ENCODE measurements around the gene ADCY2. TPM values are rescaled to one million over a fixed set of nuclear protein-coding genes. Genes with fewer than 3 reads are reported as not detected.
A peak's percentile ranks its signal among the peaks of the same experiment; 100 is the strongest.

Gene ADCY2
- total and polyA plus RNA-seq, 9 donors: 4.0 to 22.8 (median 8.3) TPM

DNA sequence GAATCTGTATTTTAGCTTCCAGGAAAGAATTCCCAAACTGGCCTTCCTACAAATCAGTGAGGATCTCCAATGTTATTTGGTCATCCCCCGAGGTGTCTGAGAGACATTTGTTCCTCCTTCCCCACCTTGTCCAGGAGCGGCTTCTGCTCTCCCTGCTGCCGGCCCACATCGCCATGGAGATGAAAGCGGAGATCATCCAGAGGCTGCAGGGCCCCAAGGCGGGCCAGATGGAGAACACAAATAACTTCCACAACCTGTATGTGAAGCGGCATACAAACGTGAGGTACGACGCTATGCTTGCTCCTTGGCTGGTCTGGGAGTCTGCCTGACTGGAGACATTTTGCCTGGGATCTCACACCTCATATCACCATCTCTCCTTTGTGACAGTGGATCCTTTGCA, 294.6 kb downstream of the ADCY2 start:
- no peak for DNase-seq
- no peaks in the 10 kb centered on the region for H3K4me1 ChIP-seq (ENCODE audit: insufficient read depth)

DNA sequence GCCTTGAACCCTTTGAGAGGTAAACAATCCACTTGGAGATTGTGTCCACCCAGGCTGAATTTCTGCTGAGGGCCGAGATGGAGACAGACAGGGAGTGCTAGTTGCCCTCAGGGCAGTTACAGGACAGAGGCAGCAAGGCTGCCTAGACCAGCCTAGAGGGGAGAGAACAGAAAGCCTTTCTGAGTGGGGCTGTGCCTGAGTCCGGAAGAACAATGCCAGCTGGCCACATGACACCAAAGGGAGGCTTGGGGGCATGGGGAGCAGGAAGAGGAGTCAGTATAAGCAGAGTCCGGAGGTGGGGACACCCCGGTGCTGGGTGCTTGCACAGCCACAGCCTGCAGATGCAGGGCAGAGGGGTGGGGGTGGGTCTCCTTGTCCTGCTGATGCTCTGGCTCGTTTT, 309.3 kb downstream of the ADCY2 start:
- intact Hi-C loops (cut with DNase I): no loop called here
- peak in 4 of 5 donors; percentile 13 to 42 (median 32) for DNase-seq
- Histone ChIP-seq H3K27me3 (no peaks in the 10 kb centered on the region), H3K9me3 (no peaks in the 10 kb centered on the region), H3K4me3 (no peak overlapping the region), H3K27ac (peak overlapping the region in 1 of 2 donors; percentile 3), H3K4me1 (ENCODE audit: insufficient read depth) (peaks cover 11% of the 10 kb centered on the region), H3K36me3 (no peaks in the 10 kb centered on the region)
- WGBS, 3 donors: 11 to 29% (median 14%) methylated on average over 5 of the region's 5 CpGs
- TF ChIP-seq POLR2A (IDR thresholded peaks at IDR 0.05) (no peak), EP300 (IDR thresholded peaks at IDR 0.05) (no peak)
- TF ChIP-seq, protein P1, sequence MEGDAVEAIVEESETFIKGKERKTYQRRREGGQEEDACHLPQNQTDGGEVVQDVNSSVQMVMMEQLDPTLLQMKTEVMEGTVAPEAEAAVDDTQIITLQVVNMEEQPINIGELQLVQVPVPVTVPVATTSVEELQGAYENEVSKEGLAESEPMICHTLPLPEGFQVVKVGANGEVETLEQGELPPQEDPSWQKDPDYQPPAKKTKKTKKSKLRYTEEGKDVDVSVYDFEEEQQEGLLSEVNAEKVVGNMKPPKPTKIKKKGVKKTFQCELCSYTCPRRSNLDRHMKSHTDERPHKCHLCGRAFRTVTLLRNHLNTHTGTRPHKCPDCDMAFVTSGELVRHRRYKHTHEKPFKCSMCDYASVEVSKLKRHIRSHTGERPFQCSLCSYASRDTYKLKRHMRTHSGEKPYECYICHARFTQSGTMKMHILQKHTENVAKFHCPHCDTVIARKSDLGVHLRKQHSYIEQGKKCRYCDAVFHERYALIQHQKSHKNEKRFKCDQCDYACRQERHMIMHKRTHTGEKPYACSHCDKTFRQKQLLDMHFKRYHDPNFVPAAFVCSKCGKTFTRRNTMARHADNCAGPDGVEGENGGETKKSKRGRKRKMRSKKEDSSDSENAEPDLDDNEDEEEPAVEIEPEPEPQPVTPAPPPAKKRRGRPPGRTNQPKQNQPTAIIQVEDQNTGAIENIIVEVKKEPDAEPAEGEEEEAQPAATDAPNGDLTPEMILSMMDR (IDR thresholded peaks at IDR 0.05): no peak

More for the DNA sequence above, 294.6 kb downstream of the ADCY2 start:
- Histone ChIP-seq H3K9me3 (no peaks in the 10 kb centered on the region), H3K4me3 (no peak overlapping the region), H3K27me3 (no peaks in the 10 kb centered on the region), H3K27ac (no peak overlapping the region), H3K36me3 (no peaks in the 10 kb centered on the region)
- TF ChIP-seq, protein P1 (IDR thresholded peaks at IDR 0.05): no peak
- no peak for TF ChIP-seq EP300 (IDR thresholded peaks at IDR 0.05)
- TF ChIP-seq POLR2A (IDR thresholded peaks at IDR 0.05): no peak
- WGBS, 3 donors: 67 to 74% (median 74%) methylated on average over 10 of the region's 10 CpGs
- intact Hi-C loops (cut with DNase I): no loop called here

DNA sequence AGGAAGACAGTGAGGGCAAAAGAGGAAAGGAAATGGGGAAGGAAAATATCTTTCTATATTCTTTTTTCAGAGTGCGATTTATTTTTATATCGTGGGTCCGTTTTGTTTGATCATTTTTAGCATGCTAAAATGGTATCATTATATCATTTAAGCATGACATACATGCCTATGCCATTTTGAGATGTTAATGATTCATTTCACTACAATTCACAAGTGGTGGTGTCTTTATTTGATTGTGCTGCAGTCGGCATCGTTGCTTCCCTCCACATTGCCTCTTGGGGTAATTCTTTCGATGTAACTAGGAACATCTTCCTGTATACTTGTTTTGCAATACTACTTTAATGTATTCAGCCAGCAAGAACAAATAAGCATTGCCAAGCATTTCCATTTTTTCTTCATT, 309.8 kb downstream of the ADCY2 start:
- DNase-seq: no peak
- H3K4me3 ChIP-seq: no peak overlapping the region
- intact Hi-C loops (cut with DNase I): no loop called here
- TF ChIP-seq EP300 (IDR thresholded peaks at IDR 0.05) (no peak), POLR2A (IDR thresholded peaks at IDR 0.05) (no peak)
- TF ChIP-seq, protein P1 (IDR thresholded peaks at IDR 0.05): no peak
- WGBS, 3 donors: 64 to 73% (median 65%) methylated on average over 6 of the region's 6 CpGs
- no peaks in the 10 kb centered on the region for H3K27me3 ChIP-seq
- H3K27ac ChIP-seq: no peak overlapping the region
- peaks cover 11% of the 10 kb centered on the region for H3K4me1 ChIP-seq (ENCODE audit: insufficient read depth)
- no peaks in the 10 kb centered on the region for H3K36me3 ChIP-seq
- H3K9me3 ChIP-seq: no peaks in the 10 kb centered on the region

DNA sequence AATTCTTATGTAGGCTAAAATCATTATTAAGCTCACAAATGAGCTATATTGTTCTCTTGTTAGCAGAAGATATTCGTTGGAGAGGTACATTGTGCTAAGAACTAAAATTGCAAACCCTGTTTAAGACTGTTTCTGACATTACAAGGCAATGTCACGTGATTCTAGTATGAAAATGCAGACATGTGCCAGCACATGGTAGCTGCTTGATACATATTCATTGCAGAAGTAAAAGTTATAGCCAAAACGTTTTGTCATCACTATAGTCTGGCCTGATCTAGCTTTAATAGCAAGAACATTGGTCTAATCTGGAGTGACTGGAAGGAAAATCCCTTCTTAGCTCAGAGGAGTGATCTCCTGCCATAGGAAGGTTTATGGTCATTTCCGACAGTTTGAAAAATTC, 310.3 kb downstream of the ADCY2 start:
- 44 to 49% (median 46%) methylated on average over 4 of the region's 4 CpGs for WGBS, 3 donors
- Histone ChIP-seq H3K4me3 (no peak overlapping the region), H3K4me1 (ENCODE audit: insufficient read depth) (peaks cover 11% of the 10 kb centered on the region), H3K36me3 (no peaks in the 10 kb centered on the region), H3K9me3 (no peaks in the 10 kb centered on the region), H3K27me3 (no peaks in the 10 kb centered on the region), H3K27ac (no peak overlapping the region)
- no peak for DNase-seq
- no peak for TF ChIP-seq EP300 (IDR thresholded peaks at IDR 0.05)
- intact Hi-C loops (cut with DNase I): no loop called here

DNA sequence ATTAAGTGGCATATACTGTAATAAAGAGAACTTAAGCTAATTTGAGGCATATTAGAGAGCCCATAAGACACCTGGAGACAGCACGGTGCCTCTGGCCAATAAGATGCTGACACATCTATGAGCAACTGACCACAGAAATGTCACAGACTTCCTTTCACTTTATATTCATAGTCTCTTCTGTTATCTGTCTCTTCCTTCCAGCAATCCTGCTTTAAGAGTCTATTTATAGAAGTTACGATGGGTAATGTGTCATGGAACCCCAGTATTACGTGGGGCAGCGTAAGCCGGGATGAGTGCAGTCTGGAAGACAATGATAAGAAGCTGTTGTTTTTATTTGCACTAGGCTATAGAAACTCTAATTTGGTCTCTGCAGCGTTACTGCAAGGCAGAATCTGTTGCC, 318.2 kb downstream of the ADCY2 start:
- 71 to 88% (median 76%) methylated on average over 6 of the region's 6 CpGs for WGBS, 3 donors
- intact Hi-C loops (cut with DNase I): no loop called here
- no peak overlapping the region for H3K4me3 ChIP-seq
- H3K27ac ChIP-seq: no peak overlapping the region
- no peak for DNase-seq
- no peaks in the 10 kb centered on the region for H3K9me3 ChIP-seq
- H3K27me3 ChIP-seq: no peaks in the 10 kb centered on the region
- no peaks in the 10 kb centered on the region for H3K36me3 ChIP-seq
- no peaks in the 10 kb centered on the region for H3K4me1 ChIP-seq (ENCODE audit: insufficient read depth)
- TF ChIP-seq, protein P1 (IDR thresholded peaks at IDR 0.05): no peak
- no peak for TF ChIP-seq EP300 (IDR thresholded peaks at IDR 0.05)
- no peak for TF ChIP-seq POLR2A (IDR thresholded peaks at IDR 0.05)
